Stimulated activated CD8-positive, alpha-beta memory T cell treated with anti-CD3 and anti-CD28 coated beads, Interleukin-2, amount 100 ng/mL, for 1 hour (primary cell): ENCODE results near the gene NOX3.
"Not testable (repeated sequence)": the region's sequence is repeated elsewhere in the genome, so short reads cannot be mapped to it uniquely, and the experiment has no call there.

Experiments
- DNase-seq, 2 donors: peaks; one replicate each; pipeline ENCODE4 v3.0.0-alpha.2; 2020; ENCODE audit warnings: low read depth in 2 of 2

NOX3 gene

GRCh38 chr6:155372256-155372655, 83.4 kb downstream of the NOX3 start:
- DNase-seq, result no peak

GRCh38 chr6:155371230-155371629, 84.4 kb downstream of the NOX3 start:
- DNase-seq, result no peak

GRCh38 chr6:155366325-155366724, 89.3 kb downstream of the NOX3 start:
- no peak for DNase-seq

GRCh38 chr6:155364844-155365437, 90.7 kb downstream of the NOX3 start:
- no peak for DNase-seq

- not testable (repeated sequence) for DNase-seq
Observed at GRCh38 chr6:155364021-155364420, 91.6 kb downstream of the NOX3 start.

- DNase-seq, result not testable (repeated sequence)
Observed at GRCh38 chr6:155362968-155363632, 92.5 kb downstream of the NOX3 start.

GRCh38 chr6:155354167-155354566, 101.5 kb downstream of the NOX3 start:
- DNase-seq, result no peak

GRCh38 chr6:155352811-155353210, 102.8 kb downstream of the NOX3 start:
- no peak for DNase-seq

GRCh38 chr6:155352130-155352420, 103.6 kb downstream of the NOX3 start:
- DNase-seq, result no peak

- no peak for DNase-seq
Observed at GRCh38 chr6:155351273-155352129, 104.1 kb downstream of the NOX3 start.

GRCh38 chr6:155349956-155350355, 105.7 kb downstream of the NOX3 start:
- no peak for DNase-seq

- no peak for DNase-seq
Observed at GRCh38 chr6:155349129-155349528, 106.5 kb downstream of the NOX3 start.

GRCh38 chr6:155347800-155348199, 107.8 kb downstream of the NOX3 start:
- DNase-seq, result no peak

GRCh38 chr6:155346957-155347356, 108.7 kb downstream of the NOX3 start:
- DNase-seq, result no peak
